ENCODE results near the gene OR2M4.
"Not testable (repeated sequence)": the region's sequence is repeated elsewhere in the genome, so short reads cannot be mapped to it uniquely, and the experiment has no call there.

OR2M4 gene, protein sequence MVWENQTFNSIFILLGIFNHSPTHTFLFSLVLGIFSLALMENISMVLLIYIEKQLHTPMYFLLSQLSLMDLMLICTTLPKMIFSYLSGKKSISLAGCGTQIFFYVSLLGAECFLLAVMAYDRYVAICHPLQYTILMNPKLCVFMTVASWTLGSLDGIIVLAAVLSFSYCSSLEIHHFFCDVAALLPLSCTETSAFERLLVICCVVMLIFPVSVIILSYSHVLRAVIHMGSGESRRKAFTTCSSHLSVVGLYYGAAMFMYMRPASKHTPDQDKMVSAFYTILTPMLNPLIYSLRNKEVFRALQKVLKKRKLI

DNA sequence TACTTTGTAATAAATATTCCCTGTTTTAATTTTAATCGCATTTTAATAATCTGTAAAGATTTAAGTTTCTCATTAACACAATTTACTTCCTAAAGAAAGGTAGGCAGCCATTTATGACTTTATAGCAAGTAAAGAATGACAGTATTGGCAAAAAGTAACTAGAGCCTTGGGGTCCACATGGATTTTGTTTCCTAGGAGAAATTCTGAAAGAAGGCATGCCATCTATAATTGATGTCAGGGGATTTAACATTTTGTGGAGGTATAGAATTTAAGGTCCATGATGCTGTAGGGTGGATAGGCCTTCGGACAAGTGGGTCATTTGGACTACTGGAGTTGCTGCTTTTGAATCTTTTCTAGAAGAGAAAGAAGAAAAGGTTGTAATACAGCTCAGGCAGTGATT lies at the start of gene OR2M4:
TSS of gene OR2M4 (plus strand) at position 301 of the 400 bp plus-strand sequence. CDS start 7,512 bp downstream, outside the sequence.
- DNase-seq = no peak

DNA sequence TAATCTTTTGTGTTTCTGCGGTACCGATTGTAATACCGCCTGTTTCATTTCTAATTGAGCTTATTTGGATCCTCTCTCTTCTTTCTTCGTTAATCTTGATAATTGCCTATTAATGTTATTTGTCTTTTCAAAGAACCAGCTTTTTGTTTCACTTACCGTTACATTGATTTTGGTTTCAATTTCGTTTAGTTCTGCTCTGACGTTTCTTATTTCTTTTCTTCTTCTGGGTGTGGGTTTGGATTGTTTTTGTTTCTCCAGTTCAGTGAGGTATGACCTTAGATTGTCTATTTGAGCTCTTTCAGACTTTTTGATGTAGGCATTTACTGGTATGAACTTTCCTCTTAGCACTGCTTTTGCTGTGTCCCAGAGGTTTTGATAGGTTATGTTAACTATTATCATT lies 47.2 kb upstream of the OR2M4 start:
- no peak for DNase-seq

DNA sequence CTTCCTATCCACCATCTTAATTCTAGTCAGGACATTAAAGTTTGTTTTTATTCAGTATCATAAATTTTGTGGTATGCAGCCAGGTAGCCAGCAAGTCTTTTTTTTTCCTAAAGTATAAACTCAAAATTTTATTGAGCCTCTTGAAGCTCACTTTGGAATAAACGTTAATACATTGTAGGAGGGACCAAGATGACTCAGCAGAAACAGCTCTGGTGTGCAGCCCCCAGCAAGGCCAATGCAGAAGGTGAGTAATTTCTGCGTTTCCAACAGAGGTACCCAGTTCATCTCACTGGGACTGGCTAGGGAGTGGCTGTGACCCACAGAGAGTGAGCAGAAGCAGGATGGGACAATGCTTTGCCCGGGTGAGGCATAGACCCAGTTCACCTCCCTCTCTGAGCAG lies 43.9 kb upstream of the OR2M4 start:
- DNase-seq = no peak

DNA sequence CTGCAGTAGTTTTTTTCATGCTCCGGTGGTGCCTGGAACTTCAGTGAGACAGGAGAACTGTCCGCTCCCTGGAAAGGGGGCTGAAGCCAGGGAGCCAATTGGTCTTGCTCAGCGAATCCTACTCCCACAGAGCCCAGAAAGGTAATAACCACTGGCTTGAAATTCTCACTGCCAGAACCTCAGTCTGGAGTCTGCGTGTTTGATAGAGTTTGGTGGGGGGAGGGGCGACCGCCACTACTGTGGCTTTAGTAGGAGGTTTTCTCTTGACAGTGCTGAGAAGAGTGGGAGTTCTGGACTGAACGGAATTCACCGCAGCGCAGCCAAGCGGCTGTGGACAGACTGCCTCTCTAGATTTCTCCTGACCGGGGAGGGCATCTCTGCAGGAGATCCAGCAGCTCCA lies 42.2 kb upstream of the OR2M4 start:
- DNase-seq = no peak

DNA sequence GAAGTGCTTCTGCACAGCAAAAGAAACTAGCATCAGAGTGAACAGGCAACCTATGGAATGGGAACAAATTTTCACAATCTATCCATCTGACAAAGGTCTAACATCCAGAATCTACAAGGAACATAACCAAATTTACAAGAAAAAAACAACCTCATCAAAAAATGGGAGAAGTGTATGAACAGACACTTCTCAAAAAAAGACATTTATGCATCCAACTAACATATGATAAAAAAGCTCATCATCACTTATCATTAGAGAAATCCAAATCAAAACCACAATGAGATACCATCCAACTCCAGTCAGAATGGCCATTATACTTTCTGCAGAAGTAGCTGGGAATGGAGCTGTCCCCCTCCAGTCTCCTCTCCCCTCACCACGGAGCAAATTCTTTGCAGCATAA lies 37.1 kb upstream of the OR2M4 start:
- no peak for DNase-seq

DNA sequence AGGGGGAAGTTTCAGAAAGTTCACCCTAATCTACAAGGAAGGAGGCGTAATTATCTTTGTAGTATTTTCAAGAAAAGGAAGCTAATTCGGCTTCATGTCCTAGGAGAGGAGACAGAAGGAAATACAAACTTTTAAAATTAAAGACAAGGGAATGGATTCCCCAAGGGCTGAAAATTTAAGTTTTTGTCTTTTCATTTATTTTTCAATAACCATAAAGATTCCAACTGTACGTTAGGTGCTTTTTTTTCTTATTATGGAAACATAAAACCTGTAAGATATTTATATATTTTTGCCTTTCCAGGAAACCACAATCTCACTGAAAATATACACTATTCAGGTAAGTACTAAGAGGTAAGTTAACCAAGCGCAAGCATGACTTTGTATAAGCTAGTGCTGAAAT lies 34.3 kb upstream of the OR2M4 start, which contains the start of gene OR2M3:
TSS of gene OR2M3 (plus strand) at position 301 of the 400 bp plus-strand sequence. CDS start 5,803 bp downstream, outside the sequence.
- DNase-seq = no peak

DNA sequence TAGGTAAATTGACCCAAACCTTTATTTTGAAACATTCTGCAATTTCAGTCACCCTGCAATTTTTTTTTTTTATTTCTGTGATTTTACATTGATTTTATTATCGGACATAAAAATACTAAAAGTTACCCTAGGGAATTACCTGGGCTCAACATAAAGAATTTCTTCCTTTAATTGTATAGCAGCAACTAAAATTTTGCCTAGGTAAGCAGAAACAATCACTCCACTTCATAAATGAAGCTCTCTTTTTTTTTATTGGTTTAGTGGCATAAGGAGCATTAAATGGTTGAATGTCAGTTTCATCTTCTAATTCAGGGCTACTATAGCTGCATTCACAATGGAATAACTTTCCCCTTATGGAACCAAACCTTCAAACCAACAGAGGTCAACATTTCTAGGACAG lies 15.3 kb upstream of the OR2M4 start:
- DNase-seq = no peak

DNA sequence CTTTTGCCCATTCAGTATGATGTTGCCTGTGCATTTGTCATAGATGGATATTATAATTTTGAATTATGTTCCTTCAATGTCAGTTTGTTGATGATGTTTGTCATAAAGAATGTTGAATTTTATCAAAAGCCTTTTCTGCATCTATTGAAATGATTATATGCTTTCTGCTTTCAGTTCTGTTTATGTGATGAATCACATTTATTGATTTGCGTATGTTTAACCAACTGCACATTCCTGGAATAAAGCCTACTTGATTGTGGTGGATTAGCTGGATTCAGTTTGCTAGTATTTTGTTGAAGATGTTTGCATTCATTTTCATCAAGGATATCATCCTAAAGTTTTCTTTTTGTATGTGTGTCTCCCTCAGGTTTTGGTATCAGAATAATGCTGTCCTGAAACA lies 5.7 kb upstream of the OR2M4 start:
- DNase-seq = no peak

DNA sequence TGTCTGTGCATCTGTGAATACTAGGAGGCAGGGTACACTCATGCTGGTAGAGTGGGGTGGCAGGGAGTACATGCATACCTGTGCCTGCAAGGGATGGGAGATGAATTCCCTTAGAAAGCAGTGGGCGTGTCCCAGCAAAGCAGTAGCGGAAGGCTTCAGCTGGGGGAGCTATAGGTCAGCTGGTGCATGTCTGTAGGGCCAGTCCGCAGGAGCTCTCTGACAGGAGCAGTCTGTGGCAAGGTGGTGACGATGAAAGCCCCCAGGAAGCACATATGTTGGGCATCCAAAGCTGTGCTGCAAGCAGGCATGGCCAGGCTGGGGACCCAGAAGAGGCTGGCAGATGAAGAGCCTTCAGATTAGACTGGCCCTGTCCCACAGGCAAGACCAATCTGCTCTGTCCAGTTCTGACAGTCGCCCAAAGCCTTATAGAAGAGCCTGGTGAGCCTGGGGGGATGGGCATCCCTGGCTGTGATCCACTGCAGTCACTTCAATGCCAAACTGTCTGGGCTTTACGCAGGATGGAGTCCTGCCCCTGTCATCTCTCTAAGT lies 1.8 kb upstream of the OR2M4 start:
- DNase-seq = no peak

DNA sequence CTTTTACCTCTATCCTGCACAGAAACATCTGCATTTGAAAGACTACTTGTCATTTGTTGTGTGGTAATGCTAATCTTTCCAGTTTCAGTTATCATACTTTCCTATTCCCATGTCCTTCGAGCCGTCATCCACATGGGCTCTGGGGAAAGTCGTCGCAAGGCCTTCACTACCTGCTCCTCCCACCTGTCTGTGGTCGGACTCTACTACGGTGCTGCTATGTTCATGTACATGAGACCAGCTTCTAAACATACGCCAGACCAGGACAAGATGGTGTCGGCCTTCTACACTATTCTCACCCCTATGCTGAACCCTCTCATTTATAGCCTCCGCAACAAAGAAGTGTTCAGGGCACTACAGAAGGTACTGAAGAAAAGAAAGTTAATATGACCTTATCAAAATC lies 8.3 kb downstream of the OR2M4 start:
- no peak for DNase-seq

DNA sequence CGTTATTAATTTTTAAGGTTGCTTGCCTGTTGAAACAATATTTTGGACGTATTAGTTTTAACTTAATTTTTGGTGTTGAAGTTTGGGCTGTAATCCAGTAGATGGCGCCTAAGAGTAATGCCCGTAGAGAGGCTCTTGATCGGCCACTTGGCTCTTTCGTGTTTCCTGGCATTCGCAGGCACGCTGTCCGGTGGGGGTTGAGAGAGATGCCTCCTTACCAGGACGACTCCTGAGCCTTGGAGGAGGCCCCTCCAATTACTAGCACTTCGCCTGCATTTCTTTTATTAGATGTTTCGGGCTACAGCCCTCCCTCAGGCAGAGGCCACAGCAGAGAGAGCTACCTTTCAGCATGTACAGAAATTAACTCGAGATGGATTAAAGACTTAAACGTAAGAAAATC lies 12.0 kb downstream of the OR2M4 start:
- no peak for DNase-seq

DNA sequence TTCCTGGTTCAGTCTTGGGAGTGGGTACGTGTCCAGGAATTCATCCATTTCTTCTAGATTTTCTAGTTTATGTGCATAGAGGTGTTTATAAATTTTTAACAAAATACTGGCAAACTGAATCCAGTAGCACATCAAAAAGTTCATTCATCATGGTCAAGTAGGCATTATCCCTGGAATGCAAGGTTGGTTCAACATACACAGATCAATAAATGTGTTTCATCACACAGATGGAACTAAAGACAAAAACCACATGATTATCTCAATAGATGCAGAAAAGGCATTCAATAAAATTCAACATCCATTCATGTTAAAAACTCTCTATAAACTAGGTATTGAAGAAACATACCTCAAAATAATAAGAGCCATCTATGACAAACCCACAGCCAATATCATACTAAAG lies 28.1 kb downstream of the OR2M4 start:
- DNase-seq = not testable (repeated sequence)

DNA sequence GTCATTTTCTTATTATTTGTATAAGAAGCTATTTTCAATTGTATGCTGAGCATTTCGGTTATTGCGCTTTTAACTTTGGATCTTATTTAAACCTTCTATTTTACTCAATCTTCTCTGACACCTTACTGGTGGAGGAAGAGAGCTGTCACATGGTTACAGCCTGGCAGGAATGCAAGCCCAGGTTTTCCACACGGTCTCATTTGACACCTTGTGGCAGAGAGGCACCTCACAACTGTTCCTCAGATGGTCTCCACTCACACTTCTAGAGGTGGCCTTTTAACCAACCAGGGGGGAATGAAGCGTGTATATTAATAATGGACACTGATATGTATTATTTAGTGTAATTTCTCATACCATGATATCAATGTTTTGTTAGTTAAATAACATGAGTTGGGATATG lies 37.0 kb downstream of the OR2M4 start:
- DNase-seq = no peak

DNA sequence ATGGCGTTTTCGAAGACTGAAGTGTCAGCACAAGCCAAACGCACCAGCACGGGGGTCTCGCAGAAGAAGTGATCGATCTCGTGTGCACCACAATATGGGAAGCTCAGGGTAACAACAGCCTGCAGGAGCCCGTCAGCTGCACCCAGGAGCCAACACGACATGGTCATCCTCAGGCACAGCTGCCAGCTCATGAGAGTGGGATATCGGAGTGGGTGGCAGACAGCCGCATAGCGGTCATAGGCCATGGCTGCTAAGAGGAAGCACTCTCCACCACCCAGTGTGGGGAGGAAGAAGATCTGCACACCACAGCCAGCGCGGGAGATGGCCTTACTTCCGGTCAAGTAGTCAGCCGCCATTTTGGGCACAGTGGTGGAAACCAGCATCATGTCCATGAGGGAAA lies 42.0 kb downstream of the OR2M4 start:
- not testable (repeated sequence) for DNase-seq

DNA sequence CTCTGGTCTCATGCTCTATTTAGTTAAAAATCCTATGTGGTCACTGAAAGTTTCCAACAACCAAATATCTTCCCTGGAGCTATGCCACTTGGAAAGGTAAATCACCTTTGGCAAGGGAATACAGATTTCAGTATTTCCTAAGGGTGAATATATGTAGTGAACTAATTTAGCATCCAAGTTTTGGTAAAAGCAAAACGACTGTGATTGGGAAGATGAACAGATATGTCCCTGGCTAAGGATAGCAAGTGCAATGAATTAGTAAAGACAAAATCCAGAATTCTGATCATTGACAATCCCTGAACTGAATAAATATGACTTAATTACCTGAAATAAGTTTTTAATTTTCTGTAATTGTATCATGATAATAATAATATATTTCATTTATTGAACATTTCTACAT lies 46.7 kb downstream of the OR2M4 start, which contains the start of gene OR2T33:
TSS of gene OR2T33 (minus strand) at position 101 of the 400 bp plus-strand sequence. CDS start 4,162 bp downstream, outside the sequence.
- DNase-seq = no peak

DNA sequence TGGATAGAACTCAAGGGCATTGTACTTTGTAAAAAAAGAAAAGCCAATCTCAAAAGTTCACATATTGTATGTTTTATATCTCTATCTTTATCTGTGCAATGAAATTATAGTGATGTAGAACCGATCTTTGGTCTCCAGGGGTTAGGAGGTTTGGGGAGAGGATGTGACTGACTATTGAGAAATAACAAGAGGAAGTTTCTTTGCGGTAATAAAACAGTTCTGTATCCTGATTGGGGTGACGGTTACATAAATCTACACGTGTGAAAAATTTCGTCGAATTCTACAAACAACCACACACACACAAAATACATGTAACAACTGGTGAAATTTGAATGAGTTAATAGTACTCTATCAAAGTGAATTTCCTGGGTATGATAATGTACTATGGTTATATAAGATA lies 57.2 kb downstream of the OR2M4 start:
- DNase-seq = no peak
